Activated naive CD8-positive, alpha-beta T cell treated with anti-CD3 and anti-CD28 coated beads for 36 hours (primary cell): ENCODE results near the gene LRRC25. TPM values are rescaled to one million over a fixed set of nuclear protein-coding genes. Genes with fewer than 3 reads are reported as not detected.
A peak's percentile ranks its signal among the peaks of the same experiment; 100 is the strongest.
"Not testable (repeated sequence)": the region's sequence is repeated elsewhere in the genome, so short reads cannot be mapped to it uniquely, and the experiment has no call there.

Source experiments
- DNase-seq: peaks from one replicate; pipeline ENCODE4 v3.0.0; 2021
- H3K27ac Mint-ChIP-seq: one replicate; pipeline ENCODE4 v1.8.0; 2022; ENCODE audit warnings: mild to moderate bottlenecking, moderate library complexity, mixed read lengths
- H3K27me3 Mint-ChIP-seq: one replicate; pipeline ENCODE4 v1.8.0; 2022; ENCODE audit warnings: mild to moderate bottlenecking, mixed read lengths
- H3K36me3 Mint-ChIP-seq: one replicate; pipeline ENCODE4 v1.8.0; 2021; ENCODE audit warnings: mild to moderate bottlenecking, mixed read lengths
- H3K4me1 Mint-ChIP-seq: one replicate; pipeline ENCODE4 v1.8.0; 2021; ENCODE audit warnings: mixed read lengths
- H3K4me3 Mint-ChIP-seq: one replicate; pipeline ENCODE4 v1.8.0; 2022; ENCODE audit warnings: mild to moderate bottlenecking, moderate library complexity, mixed read lengths
- H3K9me3 Mint-ChIP-seq: one replicate; pipeline ENCODE4 v1.8.0; 2022; ENCODE audit warnings: mixed read lengths
- total RNA-seq, 2 experiments: library from RNA; stranded (reverse); gene quantifications; one replicate each; pipeline ENCODE4 v1.2.3, GENCODE V29; 2021

Gene LRRC25
- total RNA-seq, 2 experiments from 2014 or later, result not detected

GRCh38 chr19:18368504-18369222 is 28.8 kb downstream of the LRRC25 start:
- no peaks in the 10 kb centered on the region for H3K9me3 Mint-ChIP-seq
- H3K4me1 Mint-ChIP-seq, result peaks cover 12% of the 10 kb centered on the region

DNA sequence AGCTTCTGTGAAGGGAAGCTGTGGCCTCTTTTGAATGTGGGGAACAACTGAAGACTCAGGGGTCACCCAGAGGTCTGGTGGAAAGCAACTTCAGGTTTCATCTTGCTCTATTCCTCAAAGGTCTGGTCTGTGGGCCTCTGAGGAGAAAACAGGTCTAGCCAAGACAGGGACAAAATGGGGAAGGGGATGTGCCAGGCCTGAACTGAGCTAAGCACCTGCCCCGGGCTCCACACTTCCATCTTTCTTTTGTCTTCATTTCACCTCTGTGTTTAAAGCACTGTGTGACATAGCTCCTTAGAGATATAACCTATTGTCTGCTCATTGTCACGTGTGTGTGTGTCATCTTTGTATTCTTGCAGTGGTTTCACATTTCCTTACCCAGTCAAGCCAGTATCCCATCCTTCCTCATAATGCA is 31.4 kb downstream of the LRRC25 start:
- no peak overlapping the region for H3K4me3 Mint-ChIP-seq
- H3K27ac Mint-ChIP-seq, result no peak overlapping the region
- H3K27me3 Mint-ChIP-seq, result no peaks in the 10 kb centered on the region
- DNase-seq, result no peak
- H3K36me3 Mint-ChIP-seq, result peaks cover 14% of the 10 kb centered on the region
- H3K9me3 Mint-ChIP-seq, result no peaks in the 10 kb centered on the region
- peaks cover 8% of the 10 kb centered on the region for H3K4me1 Mint-ChIP-seq

More at GRCh38 chr19:18368504-18369222, 28.8 kb downstream of the LRRC25 start:
- Mint-ChIP-seq H3K36me3 (peaks cover 14% of the 10 kb centered on the region), H3K4me3 (no peak overlapping the region), H3K27me3 (peaks cover 3% of the 10 kb centered on the region), H3K27ac (no peak overlapping the region)
- DNase-seq, result no peak

- peaks cover 8% of the 10 kb centered on the region for H3K4me1 Mint-ChIP-seq
- no peak overlapping the region for H3K4me3 Mint-ChIP-seq
- H3K27ac Mint-ChIP-seq, result peak overlapping the region; percentile 68
- no peaks in the 10 kb centered on the region for H3K27me3 Mint-ChIP-seq
- no peaks in the 10 kb centered on the region for H3K9me3 Mint-ChIP-seq
- H3K36me3 Mint-ChIP-seq, result peaks cover 14% of the 10 kb centered on the region
- DNase-seq, result no peak
Observed at GRCh38 chr19:18364826-18365528, 32.4 kb downstream of the LRRC25 start.

DNA sequence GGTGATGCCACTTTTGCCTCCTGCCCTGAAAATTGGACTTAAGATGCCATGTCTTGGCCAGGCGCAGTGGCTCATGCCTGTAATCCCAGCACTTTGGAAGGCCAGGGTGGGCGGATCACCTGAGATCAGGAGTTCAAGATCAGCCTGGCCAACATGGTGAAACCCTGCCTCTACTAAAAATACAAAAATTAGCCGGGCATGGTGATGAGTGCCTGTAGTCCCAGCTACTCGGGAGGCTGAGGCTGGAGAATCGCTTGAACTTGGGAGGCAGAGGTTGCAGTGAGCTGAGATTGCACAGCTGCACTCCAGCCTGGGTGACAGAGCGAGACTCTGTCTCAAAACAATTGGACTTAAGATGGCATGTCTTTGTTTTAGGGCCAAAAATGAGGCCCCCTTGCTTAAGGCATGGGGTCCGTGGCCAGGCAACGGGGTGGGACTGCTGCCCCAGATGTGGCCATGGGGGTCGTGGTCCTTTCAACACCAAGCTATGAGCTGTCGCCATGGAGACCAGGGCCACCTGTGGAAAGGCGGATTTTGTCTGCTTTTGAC is 33.1 kb downstream of the LRRC25 start:
- peaks cover 14% of the 10 kb centered on the region for H3K36me3 Mint-ChIP-seq
- H3K27ac Mint-ChIP-seq, H3K4me3 Mint-ChIP-seq, H3K4me1 Mint-ChIP-seq, H3K27me3 Mint-ChIP-seq, H3K9me3 Mint-ChIP-seq, DNase-seq: not testable (repeated sequence)

DNA sequence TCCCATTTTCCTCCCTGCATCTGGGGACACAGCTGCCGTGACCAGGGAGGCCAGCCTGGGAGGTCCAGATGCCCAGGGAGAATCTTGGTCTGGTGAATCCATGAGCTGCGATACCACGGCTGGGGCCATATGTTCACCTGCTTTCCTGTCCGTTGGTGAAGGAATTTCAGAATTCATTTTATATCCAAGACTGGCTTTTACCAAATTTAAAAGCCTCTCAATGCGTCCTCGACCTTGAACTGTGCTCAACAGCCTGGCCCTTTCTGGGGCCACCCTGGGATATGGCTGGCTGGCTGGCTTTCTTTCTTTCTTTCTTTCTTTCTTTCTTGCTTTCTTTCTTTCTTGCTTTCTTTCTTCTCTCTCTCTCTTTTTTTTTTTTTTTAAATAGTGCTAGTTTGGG is 33.6 kb downstream of the LRRC25 start:
- peaks cover 17% of the 10 kb centered on the region for H3K36me3 Mint-ChIP-seq
- no peak overlapping the region for H3K27ac Mint-ChIP-seq
- no peaks in the 10 kb centered on the region for H3K9me3 Mint-ChIP-seq
- no peaks in the 10 kb centered on the region for H3K27me3 Mint-ChIP-seq
- no peak overlapping the region for H3K4me3 Mint-ChIP-seq
- peaks cover 8% of the 10 kb centered on the region for H3K4me1 Mint-ChIP-seq
- DNase-seq, result no peak

- H3K27me3 Mint-ChIP-seq, result no peaks in the 10 kb centered on the region
- H3K4me1 Mint-ChIP-seq, result peaks cover 8% of the 10 kb centered on the region
- no peak for DNase-seq
- no peak overlapping the region for H3K27ac Mint-ChIP-seq
- H3K9me3 Mint-ChIP-seq, result no peaks in the 10 kb centered on the region
- peaks cover 18% of the 10 kb centered on the region for H3K36me3 Mint-ChIP-seq
- H3K4me3 Mint-ChIP-seq, result no peak overlapping the region
Observed at GRCh38 chr19:18362934-18363542, 34.4 kb downstream of the LRRC25 start.

DNA sequence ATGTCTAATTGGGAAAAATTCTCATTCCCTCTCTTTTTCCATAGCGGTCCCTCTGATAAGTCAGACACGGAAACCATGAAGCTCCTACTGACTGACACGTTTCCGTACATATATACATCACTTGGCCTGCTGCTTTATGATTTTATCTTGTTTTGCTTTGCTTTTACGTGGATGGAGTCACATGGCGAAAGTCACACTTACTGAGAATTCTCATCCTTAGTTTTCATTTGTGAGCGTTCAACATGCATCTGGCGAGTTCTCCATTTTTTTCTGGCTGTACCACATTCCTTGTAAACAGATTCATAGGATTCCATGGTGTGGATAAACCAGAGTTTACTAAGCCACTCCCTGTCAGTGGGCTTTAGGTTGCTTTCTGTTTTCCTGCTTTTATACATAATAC is 35.8 kb downstream of the LRRC25 start:
- Mint-ChIP-seq H3K4me3 (no peak overlapping the region), H3K27me3 (no peaks in the 10 kb centered on the region), H3K36me3 (peaks cover 32% of the 10 kb centered on the region), H3K9me3 (no peaks in the 10 kb centered on the region), H3K27ac (no peak overlapping the region), H3K4me1 (peaks cover 8% of the 10 kb centered on the region)
- DNase-seq, result no peak

DNA sequence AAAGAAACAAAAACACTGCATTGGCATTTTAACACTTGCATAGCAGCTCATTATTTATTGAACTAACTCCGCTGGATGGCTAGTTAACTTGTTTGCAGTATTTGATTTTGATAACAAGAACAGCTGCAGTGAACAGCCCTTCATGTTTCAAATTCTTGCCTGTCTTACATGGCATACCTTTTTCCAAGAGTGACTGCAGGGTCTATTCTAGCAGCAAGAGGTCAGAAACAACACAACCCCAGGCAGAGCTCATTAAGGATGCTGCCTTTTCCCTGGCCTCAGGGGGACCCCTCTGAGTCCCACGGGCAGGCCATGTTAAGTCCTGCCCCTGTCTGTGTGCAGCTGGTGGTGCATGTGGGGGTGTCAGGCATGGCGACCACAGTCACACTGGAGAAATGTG is 40.4 kb downstream of the LRRC25 start:
- Mint-ChIP-seq H3K4me1 (no peaks in the 10 kb centered on the region), H3K27ac (no peak overlapping the region), H3K36me3 (peaks cover 18% of the 10 kb centered on the region), H3K4me3 (no peak overlapping the region), H3K27me3 (no peaks in the 10 kb centered on the region), H3K9me3 (no peaks in the 10 kb centered on the region)
- DNase-seq, result no peak

DNA sequence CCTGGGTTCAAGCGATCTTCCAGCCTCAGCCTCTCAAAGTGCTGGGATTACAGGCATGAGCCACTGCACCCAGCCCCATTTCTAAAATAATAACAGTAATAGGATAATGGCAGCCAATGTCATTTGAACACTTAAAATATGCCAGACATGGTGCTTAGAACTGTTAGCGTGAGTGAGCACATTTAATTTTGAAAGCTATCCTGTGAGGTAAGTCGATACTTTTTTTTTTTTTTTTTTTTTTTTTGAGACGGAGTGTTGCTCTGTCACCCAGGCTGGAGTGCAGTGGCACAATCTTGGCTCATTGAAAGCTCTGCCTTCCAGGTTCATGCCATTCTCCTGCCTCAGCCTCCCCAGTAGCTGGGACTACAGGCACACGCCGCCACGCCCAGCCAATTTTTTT is 42.7 kb downstream of the LRRC25 start:
- H3K27ac Mint-ChIP-seq, H3K4me3 Mint-ChIP-seq, DNase-seq, H3K4me1 Mint-ChIP-seq, H3K9me3 Mint-ChIP-seq, H3K27me3 Mint-ChIP-seq: not testable (repeated sequence)
- peaks cover 27% of the 10 kb centered on the region for H3K36me3 Mint-ChIP-seq

DNA sequence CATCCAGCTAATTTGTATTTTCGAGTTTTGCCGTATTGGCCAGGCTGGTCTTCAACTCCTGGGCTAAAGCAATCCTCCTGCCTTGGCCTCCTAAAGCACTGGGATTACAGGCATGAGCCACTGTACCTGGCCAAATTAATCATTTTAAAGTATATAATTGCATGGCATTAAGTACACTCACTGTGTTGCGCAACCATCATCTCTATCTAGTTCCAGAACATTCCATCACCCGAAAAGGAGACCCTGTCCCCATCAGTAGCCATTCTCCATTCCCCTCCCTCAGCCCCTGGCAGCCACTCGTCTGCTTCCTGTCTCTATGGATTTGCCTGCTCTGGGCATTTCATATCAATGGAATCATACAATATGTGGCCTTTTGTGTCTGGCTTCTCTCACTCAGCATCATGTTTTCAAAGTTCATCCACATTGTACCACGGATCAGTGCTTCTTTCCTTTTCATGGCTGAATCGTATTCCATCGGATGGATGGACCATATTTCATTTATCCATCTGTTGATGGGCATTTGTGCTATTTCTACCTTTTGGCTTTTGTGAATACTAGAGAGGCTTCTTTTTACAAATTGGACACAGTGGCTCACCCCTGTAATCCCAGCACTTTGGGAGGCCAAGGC is 43.9 kb downstream of the LRRC25 start:
- DNase-seq, result no peak
- Mint-ChIP-seq H3K4me1 (no peaks in the 10 kb centered on the region), H3K36me3 (peaks cover 24% of the 10 kb centered on the region), H3K27ac (no peak overlapping the region), H3K27me3 (no peaks in the 10 kb centered on the region), H3K4me3 (no peak overlapping the region), H3K9me3 (no peaks in the 10 kb centered on the region)

DNA sequence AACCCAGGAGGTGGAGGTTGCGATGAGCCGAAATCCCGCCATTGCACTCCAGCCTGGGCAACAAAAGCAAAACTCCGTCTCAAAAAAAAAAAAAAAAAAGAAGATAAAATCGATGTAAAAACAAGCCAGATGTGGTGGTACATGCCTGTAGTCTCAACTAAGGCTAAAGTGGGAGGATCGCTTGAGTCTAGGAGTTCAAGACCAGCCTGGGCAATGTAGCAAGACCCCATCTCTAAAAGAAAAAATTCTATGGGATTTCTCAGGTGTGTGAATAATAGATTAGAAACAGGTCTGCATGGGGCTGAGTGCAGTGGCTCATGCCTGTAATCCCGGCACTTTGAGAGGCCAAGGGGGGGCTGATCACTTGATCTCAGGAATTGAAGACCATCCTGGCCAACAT is 45.9 kb downstream of the LRRC25 start:
- no peaks in the 10 kb centered on the region for H3K4me1 Mint-ChIP-seq
- DNase-seq, result no peak
- H3K36me3 Mint-ChIP-seq, result peaks cover 17% of the 10 kb centered on the region

GRCh38 chr19:18350490-18350889 is 46.9 kb downstream of the LRRC25 start:
- DNase-seq, result no peak
- Mint-ChIP-seq H3K27ac (no peak overlapping the region), H3K27me3 (no peaks in the 10 kb centered on the region), H3K36me3 (peaks cover 17% of the 10 kb centered on the region), H3K4me3 (no peak overlapping the region), H3K4me1 (no peaks in the 10 kb centered on the region), H3K9me3 (no peaks in the 10 kb centered on the region)

More for the DNA sequence above, 45.9 kb downstream of the LRRC25 start:
- Mint-ChIP-seq H3K4me3 (no peak overlapping the region), H3K27ac (no peak overlapping the region), H3K27me3 (no peaks in the 10 kb centered on the region), H3K9me3 (no peaks in the 10 kb centered on the region)

- H3K27me3 Mint-ChIP-seq, result no peaks in the 10 kb centered on the region
- H3K4me1 Mint-ChIP-seq, result no peaks in the 10 kb centered on the region
- peak; percentile 47 for DNase-seq
- no peak overlapping the region for H3K27ac Mint-ChIP-seq
- peaks cover 21% of the 10 kb centered on the region for H3K36me3 Mint-ChIP-seq
- no peak overlapping the region for H3K4me3 Mint-ChIP-seq
- no peaks in the 10 kb centered on the region for H3K9me3 Mint-ChIP-seq
Observed at GRCh38 chr19:18349524-18350128, 47.8 kb downstream of the LRRC25 start.

DNA sequence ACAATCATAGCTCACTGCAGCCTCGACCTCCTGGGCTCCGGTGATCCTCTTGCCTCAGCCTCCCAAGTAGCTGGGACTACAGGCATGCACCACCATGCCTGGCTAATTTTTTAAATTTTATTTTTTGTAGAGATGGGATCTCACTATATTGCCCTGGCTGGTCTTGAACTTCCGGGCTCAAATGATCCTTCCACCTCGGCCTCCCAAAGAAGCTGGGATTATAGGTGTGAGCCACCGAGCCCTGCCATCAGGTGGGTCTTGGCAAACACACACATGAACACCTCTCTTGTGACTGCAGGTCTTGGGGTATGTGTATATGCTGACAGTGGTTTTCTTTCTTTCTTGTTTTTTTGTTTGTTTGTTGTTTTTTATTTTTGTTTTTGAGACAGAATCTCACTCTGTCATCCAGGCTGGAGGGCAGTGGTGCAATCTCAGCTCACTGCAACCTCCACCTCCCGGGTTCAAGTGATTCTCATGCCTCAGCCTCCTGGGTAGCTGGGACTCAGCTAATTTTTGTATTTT is 48.5 kb downstream of the LRRC25 start:
- not testable (repeated sequence) for DNase-seq, H3K27ac Mint-ChIP-seq, H3K4me1 Mint-ChIP-seq, H3K4me3 Mint-ChIP-seq, H3K9me3 Mint-ChIP-seq, H3K27me3 Mint-ChIP-seq
- H3K36me3 Mint-ChIP-seq, result peaks cover 23% of the 10 kb centered on the region
